ENCODE measurements around the gene CALML3.

DNA sequence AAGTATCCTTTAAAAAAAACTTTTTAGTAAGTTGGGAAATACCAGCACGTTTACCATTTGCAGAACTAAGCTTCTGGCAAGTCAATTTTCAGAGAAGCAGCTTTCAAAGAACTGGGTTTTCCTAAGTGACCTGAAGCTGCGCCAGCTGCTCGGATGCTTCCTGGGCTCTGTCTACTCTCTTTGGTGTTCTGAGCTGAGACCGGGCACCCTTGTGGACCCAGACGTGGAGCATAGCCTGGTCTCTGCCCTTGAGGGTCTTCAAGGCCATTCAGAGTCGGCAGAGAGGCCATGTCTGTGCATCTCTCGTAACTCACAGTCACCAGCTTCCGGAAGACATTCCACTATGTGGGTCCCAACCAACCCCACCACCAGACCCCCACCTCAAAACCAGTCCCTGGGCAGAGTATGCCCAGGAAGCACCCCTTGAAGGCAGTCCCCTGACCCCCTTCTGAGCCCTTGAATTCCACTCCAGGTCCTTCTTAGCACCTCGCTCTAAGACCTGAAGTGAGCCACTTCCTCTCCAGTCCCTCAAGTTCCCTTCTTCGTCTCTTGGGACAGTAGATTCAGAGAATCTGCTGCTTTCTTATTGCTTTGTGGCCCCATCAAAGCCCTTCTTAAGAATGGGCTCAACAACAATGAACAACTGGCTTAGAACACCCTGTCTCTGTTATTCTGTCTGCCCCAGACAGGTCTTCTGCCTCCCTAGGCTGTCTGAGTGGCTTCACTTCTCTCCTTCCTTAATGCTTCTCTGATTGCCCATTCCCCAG lies 33.9 kb upstream of the CALML3 start:
- TF ChIP-seq, protein P1, sequence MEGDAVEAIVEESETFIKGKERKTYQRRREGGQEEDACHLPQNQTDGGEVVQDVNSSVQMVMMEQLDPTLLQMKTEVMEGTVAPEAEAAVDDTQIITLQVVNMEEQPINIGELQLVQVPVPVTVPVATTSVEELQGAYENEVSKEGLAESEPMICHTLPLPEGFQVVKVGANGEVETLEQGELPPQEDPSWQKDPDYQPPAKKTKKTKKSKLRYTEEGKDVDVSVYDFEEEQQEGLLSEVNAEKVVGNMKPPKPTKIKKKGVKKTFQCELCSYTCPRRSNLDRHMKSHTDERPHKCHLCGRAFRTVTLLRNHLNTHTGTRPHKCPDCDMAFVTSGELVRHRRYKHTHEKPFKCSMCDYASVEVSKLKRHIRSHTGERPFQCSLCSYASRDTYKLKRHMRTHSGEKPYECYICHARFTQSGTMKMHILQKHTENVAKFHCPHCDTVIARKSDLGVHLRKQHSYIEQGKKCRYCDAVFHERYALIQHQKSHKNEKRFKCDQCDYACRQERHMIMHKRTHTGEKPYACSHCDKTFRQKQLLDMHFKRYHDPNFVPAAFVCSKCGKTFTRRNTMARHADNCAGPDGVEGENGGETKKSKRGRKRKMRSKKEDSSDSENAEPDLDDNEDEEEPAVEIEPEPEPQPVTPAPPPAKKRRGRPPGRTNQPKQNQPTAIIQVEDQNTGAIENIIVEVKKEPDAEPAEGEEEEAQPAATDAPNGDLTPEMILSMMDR (IDR thresholded peaks at IDR 0.05; ENCODE audit: low read length), result no peak
- TF ChIP-seq EZH2 (IDR thresholded peaks at IDR 0.05; ENCODE audit: borderline replicate concordance, low read length), result no peak

Data from OCI-LY1 (cell line).